SIG-M5 treated with dmso at 0.1 percent for 504 hours (cell line): ENCODE data around the gene ZNF684.
"Not testable (repeated sequence)": the region's sequence is repeated elsewhere in the genome, so short reads cannot be mapped to it uniquely, and the experiment has no call there.

Experiments
- DNase-seq: peaks from one replicate; lab custom pipeline; 2025; ENCODE audit not compliant: unreplicated experiment; lab: John Stamatoyannopoulos, UW

ZNF684 gene

DNA sequence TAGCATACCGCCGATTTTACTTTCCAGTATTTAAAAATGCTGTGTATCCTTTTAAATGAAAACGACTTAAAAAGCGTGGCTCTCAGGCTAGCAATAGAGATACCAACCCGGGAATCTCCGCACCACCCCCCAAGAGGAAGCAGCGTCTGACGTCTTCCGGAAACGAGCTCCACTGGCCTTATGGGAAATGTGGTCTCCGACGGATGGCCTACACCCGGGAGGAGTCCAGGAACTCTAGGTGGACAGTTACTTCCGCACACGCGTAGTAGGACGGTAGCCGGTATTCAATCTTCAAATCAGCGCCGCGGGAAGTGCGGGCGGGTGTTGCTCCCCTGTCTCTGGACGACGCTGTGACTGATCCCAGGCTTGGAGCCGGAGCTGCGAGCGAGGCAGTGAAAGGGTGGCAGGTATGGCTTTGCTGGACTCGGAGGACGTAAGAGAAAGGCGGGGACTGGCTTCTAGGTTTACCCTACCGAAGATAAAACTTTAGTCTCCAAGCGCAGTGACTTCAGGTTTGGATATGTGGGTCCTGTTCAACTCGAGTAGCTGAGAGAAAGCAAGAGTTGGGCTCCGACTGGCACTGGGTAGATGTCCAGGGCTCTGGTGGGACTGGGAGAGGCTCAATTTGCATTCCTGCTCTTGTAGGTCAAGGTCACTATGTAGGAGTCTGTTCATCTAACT is at the start of gene ZNF684:
ZNF684 (plus strand) TSS at position 257 of the 681 bp plus-strand sequence. CDS start 1,530 bp downstream, outside the sequence.
- peak; percentile 95 for DNase-seq

DNA sequence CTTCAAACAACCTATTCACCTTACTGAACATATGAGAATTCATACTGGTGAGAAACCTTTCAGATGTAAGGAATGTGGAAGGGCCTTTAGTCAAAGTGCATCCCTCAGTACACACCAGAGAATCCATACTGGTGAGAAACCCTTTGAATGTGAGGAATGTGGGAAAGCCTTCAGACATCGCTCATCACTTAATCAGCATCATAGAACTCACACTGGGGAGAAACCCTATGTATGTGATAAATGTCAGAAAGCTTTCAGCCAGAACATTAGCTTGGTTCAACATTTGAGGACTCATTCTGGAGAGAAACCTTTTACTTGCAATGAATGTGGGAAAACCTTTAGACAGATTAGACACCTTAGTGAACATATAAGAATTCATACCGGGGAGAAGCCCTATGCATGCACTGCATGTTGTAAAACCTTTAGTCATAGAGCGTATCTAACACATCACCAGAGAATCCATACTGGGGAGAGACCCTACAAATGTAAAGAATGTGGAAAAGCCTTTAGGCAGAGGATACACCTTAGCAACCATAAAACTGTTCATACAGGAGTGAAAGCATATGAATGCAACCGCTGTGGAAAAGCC is 36.0 kb upstream of the ZNF684 start:
- DNase-seq, result no peak

DNA sequence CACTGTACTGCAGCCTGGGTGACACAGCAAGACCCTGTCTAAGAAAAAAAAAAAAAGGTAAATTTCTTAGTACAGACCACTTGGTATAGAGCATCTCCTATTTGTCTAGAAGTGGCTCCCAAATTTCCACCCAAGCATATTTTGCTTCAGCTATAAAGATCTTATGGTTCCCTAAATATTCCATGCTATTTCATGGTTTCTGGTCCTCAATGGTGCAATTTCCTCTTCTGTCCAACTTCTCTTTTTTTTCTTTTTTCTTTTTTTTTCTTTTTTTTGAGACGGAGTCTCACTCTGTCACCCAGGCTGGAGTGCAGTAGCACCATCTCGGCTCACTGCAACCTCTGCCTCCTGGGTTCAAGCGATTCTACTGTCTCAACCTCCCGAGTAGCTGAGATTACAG is 28.8 kb upstream of the ZNF684 start:
- peak; percentile 32 for DNase-seq

DNA sequence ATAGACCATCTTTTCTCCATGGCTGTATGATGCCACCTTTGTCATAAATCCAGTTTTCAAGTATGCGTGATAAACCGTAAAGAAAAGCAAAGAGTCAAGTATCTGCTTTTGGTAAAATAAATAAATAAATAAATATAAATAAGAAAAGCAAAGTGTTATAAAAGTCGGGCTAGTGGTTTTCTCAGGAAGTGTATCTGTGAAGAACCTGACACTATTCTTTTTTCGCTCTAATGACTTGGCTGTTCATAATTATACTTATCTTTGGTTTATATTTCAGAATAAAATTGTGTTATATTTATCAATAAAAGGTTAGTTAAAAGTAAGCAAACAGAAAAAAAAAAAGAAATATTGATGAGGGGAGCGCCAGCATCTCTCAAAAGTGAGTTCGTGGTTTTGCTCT is 23.5 kb upstream of the ZNF684 start:
- no peak for DNase-seq

- peak; percentile 29 for DNase-seq
Observed at GRCh38 chr1:40508375-40509341, 22.8 kb upstream of the ZNF684 start, which contains the start of gene EXO5. Gene EXO5 (plus strand): TSS chr1:40508767. CDS start chr1:40514545, 5,778 bp downstream.

- DNase-seq, result peak; percentile 73
Observed at GRCh38 chr1:40519517-40519916, 11.9 kb upstream of the ZNF684 start.

DNA sequence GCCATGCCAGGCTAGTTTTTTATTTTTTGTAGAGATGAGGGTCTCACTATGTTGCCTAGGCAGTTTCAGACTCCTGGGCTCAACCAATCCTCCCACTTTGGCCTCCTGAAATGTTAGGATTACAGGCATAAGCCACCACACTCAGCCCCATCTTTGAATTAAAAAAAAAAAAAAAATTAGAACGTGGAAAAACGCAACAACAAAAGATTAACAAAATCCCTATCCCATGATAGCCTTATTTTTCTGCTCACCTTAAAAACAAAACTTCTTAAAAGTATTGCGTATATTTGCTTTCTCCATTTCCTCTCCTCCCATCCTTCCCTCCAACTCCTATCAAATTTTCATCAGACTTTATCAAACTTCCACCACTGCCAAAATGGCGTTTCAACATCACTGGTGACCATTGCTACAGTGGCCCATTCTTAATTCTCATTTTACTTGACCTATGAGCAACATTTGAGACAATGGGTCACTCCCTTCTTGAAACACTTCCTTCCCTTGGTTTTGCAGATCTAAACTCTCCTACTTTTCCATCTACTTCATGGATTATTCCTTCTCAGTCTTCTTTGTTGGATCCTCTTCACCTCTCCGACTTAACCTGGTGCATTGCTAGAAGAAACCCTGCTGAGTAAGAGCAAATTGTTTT is 579 bp upstream of the ZNF684 start:
- DNase-seq, result no peak

GRCh38 chr1:40532062-40532389 is 589 bp downstream of the ZNF684 start:
- DNase-seq, result no peak

- DNase-seq, result peak; percentile 79
Observed at GRCh38 chr1:40532844-40533424, 1.5 kb downstream of the ZNF684 start.

DNA sequence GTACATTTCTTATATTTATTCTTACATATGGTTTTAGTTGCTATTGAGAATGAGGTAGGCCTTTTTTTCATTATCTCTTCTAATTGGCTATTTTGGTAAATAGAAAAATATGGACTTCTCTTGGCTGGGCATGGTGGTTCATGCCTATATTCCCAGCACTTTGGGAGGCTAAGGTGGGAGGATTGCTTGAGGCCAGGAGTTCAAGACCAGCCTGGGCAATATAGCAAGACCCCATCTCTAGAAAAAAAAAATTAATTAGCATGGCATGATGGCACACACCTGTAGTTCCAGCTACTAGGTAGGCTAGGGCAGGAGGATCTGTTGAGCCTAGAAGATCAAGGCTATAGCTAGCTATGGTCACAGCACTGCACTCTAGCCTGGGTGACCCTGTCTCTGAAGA is 3.2 kb downstream of the ZNF684 start:
- no peak for DNase-seq

GRCh38 chr1:40535732-40536131 is 4.3 kb downstream of the ZNF684 start:
- no peak for DNase-seq

DNA sequence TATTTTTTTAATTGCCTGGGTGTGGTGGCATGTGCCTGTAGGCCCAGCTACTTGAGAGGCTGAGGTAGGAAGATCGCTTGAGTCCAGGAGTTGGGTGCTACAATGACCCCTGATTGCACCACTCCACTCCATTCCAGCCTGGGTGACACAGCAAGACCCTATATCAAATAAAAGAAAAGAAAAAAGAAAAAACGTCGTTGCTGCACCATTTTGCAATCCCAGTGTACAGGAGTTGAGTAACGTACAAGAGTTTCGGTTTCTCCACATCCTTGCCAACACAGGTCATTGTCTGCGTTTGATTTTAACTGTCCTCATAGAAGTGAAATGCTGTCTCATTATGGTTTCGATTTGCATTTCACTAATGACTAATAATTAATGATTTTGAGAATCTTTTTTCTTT is 7.9 kb downstream of the ZNF684 start:
- peak; percentile 77 for DNase-seq

DNA sequence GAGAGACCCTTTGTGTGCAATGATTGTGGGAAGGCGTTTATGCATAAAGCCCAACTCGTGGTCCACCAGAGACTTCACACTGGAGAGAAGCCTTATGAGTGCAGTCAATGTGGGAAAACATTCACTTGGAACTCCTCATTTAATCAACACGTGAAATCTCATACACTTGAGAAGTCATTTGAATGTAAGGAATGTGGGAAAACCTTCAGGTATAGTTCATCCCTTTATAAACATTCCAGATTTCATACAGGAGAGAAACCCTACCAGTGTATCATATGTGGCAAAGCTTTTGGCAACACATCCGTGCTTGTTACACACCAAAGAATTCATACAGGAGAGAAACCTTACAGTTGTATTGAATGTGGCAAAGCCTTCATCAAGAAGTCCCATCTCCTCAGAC is 15.5 kb downstream of the ZNF684 start:
- DNase-seq, result no peak

- DNase-seq, result no peak
Observed at GRCh38 chr1:40553017-40553416, 21.6 kb downstream of the ZNF684 start.

GRCh38 chr1:40554807-40555206 is 23.4 kb downstream of the ZNF684 start:
- DNase-seq, result not testable (repeated sequence)

DNA sequence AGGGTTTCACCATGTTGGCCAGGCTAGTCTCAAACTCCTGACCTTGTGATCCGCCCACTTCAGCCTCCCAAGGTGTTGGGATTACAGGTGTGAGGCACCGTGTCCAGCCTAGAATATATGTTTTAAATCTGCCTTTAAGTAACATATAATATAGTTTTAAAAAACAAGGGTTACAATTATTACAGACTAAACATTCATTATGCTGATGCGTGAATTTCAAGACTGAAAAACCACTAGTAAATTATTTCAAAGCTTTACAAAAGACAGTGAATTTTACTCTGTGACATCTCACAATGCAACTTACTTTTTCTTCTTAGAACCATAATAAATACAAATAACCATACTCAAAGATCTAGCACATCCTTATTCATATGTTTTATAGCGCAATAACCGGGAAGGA is 24.7 kb downstream of the ZNF684 start:
- no peak for DNase-seq

DNA sequence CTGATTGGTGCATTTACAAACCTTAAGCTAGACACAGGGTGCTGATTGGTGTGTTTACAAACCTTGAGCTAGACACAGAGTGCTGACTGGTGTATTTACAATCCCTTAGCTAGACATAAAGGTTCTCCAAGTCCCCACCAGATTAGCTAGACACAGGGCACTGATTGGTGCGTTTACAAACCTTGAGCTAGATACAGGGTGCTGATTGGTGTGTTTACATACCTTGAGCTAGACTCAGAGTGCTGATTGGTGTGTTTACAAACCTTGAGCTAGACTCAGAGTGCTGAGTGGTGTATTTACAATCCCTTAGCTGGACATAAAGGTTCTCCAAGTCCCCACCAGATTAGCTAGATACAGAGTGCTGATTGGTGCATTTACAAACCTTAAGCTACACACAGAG is 26.8 kb downstream of the ZNF684 start:
- not testable (repeated sequence) for DNase-seq

DNA sequence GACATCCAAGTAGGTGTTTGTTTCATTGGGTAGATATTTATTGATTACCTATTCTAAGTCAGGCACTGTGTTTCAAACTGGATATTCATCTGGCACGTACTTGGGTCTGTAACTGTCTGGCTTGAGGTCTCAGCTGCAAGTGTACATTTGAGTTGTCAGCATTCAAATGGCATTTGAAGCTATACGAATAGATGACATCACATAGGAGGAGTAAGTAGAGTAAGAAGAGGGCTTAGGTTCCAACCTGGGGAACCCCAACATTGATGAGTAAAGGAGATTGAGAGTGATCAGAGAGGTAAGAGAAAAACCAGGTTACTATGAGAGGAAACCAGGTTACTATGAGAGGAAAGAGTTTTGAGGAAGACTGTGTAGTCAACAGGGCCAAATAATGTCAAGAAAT is 30.7 kb downstream of the ZNF684 start:
- DNase-seq, result no peak

GRCh38 chr1:40563266-40563665 is 31.8 kb downstream of the ZNF684 start:
- no peak for DNase-seq

GRCh38 chr1:40564506-40564905 is 33.1 kb downstream of the ZNF684 start:
- DNase-seq, result no peak

DNA sequence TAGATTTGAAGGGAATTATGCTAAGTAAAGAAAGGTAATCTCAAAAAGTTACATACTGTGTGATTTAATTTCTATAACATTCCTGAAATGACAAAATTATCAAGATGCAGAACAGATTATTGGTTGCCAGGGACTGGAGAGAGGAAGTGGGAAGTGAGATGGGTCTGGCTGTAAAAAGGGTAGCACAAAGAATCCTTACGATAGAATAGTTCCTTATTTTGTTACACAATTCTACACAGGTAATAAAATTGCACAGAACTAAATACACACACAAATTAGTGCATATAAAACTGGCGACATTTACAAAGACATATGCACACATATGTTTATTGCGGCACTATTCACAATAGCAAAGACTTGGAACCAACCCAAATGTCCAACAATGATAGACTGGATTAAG is 33.5 kb downstream of the ZNF684 start:
- DNase-seq, result no peak
